Cardiac fibroblast (primary cell): ENCODE results near the gene TDRD9.

Experiments used
- DNase-seq, 2 donors: peaks; one replicate each; pipeline versions ENCODE4 v3.0.0 to v3.0.0-alpha.2; 2010; ENCODE audit warnings: low read depth in 2 of 2
- H3K4me3 ChIP-seq, 2 donors: replicated peaks in 1 of 2; 1 replicate in 1 of 2; 2 replicates in 1 of 2; pipeline ENCODE4 v1.5.1; 2011; ENCODE audit warnings: low read depth in 2 of 2, low read length in 2 of 2, mild to moderate bottlenecking in 2 of 2, moderate library complexity in 1 of 2
- TF ChIP-seq, protein P1 (sequence below): IDR thresholded peaks from one replicate; pipeline ENCODE4 v1.5.1; 2011; ENCODE audit warnings: low read depth, mild to moderate bottlenecking, low read length, inconsistent platforms

The TDRD9 gene

DNA sequence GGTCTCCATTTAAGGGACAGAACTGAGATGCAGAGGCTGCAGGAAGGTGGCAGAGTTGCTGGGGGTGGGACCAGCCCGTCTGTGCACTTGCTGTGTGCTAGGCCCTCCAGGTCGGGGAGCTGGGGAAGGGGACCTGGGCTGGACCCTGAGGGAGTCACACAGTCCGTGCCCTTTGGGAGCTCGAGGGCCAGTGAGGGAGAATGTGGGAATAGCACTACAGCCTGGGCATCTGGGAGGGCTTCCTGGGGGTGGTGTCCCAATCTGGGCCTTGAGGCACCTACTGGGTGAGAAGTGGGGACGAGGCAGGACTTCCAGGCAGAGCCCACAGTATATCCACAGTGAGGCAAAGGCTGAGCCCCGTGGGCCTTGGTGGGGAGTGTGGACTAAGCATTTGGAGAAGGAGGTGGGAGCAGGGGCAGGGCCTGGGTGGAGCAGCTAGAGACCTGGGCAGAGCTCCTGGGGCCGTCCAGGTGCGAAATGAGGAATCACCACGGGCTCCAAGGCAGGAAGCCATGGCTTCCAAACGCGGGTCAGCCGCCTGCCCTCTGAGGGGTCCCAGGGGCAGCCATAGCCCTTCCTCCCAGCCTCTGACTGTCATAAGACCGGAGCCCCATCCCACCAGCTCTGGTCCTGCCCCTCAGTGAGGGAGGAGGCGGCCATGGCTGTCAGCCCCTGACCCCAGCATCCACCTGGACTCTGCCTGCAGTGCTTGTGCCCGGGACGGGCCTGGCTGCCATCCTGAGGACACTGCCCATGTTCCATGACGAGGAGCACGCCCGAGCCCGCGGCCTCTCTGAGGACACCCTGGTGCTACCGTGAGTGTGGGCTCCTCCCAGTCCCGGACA, 163.9 kb downstream of the TDRD9 start:
- no peak for DNase-seq
- TF ChIP-seq, protein P1, sequence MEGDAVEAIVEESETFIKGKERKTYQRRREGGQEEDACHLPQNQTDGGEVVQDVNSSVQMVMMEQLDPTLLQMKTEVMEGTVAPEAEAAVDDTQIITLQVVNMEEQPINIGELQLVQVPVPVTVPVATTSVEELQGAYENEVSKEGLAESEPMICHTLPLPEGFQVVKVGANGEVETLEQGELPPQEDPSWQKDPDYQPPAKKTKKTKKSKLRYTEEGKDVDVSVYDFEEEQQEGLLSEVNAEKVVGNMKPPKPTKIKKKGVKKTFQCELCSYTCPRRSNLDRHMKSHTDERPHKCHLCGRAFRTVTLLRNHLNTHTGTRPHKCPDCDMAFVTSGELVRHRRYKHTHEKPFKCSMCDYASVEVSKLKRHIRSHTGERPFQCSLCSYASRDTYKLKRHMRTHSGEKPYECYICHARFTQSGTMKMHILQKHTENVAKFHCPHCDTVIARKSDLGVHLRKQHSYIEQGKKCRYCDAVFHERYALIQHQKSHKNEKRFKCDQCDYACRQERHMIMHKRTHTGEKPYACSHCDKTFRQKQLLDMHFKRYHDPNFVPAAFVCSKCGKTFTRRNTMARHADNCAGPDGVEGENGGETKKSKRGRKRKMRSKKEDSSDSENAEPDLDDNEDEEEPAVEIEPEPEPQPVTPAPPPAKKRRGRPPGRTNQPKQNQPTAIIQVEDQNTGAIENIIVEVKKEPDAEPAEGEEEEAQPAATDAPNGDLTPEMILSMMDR, result no peak
- no peak overlapping the region for H3K4me3 ChIP-seq

DNA sequence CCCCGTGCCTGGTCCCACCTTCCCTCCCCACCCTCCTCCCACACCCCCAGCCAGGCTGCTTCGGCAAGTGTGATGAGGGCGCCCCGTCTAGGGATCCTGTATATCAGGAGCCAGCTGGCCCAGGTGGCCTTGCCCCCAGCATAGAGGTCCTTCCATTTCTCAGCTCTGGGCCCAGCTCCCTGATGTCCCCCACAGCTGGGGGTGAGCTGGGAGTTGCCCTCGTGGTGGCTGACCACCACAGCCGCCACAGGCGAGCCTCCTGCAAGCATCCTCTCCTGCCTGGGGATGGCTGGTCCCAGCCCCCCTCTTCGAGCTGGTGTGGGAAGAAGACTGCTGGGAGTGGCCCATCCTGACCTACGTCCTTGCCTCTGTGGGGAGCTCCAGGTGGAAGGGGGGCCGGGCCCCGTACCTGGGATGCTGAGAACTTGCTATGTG, 164.7 kb downstream of the TDRD9 start:
- H3K4me3 ChIP-seq, result no peak overlapping the region
- TF ChIP-seq, protein P1, result no peak
- DNase-seq, result no peak

DNA sequence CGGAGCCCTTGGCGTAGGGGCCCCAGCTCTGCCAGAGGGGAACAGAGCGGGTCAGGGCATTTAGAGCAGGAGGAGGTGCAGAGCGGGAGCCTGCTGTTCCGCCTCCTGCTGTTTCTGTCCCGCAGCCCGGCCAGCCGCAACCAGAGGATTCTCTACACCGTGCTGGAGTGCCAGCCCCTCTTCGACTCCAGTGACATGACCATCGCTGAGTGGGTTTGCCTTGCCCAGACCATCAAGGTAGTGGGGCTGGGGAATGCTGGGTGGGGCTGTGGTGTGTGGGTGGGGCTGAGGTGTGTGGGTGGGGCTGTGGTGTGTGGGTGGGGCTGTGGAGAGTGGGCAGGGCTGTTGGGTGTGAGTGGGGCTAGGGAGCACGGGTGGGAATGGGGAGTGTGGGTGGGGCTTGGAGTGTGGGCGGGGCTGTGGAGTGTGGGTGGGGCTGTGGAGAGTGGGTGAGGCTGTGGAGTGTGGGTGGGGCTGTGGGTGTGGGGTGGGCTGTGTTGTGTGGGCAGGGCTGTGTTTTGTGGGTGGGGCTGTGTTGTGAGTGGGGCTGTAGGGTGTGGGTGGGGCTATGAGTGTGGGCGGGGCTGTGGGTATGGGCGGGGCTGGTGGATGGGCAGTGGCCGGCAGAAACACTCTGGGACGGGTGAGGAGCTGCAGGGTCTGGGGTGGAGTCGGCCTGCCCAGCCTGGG, 165.3 kb downstream of the TDRD9 start:
- DNase-seq, result no peak
- TF ChIP-seq, protein P1, result no peak
- H3K4me3 ChIP-seq, result no peak overlapping the region

DNA sequence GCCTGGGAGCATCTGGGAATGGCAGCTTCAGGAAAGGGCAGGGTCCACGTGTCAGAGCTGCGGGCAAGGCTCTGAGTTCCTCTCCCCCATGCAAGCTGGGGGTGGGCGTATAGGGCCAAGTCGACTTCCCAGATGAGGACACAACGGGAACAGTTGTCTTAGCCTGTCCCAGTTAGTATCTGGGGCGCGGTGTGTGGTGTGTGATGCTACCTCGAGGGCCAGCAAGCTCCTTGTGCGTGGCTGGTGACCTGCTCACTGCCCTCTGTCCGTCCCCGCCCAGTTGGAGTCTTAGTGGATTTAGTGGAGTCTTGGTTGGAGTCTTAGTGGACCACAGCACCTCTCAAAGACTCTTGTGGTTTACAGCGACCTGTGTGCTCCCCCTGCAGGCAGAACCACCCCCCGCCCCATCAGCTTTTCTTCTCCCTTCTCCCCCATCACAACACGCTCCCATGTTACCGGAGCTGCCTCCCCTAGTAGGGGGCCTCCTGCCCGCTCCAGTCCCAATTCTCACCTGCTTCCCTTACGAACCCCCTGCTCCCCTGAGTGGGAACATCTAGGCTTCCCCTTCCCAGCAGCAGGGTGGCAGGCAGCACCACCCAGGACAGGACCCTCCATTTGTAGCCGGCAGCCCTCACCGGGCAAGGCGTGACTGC, 165.9 kb downstream of the TDRD9 start:
- TF ChIP-seq, protein P1, result no peak
- H3K4me3 ChIP-seq, result no peak overlapping the region
- no peak for DNase-seq

DNA sequence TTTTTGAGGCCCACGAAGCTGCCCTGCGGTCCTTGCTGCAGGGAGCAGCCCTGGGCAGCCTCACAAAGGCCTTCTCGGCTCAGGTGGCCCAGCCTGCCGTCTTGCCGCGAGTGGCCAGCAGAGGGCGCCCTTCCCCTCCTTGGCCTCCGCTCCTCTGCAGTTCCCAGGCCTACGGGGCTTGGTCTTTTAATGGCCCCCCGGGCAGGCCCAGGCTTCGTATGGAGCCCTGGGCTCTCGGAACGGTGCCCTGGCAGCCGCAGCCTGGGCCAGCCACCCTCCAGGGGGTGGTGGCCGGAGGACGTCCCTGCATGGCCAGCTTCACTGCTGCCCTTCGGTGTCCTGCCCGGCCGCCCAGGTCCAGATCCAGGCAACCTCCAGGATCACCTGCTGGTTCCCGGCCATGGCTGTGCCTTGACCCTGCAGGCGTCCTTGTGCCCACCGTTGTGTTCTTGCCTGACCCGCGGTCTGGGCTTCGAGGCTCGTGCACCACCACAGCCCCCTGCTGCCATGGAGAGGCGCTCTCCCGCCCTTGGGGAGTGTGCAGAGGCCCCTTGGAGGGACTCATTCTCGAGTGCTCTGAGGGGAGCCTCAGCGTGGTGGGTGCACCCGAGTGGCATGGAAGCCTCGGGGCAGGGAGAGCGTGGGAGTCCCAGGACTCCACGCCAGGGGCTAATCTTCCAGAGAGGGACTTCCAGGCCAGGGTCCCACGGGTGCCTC, 166.6 kb downstream of the TDRD9 start:
- H3K4me3 ChIP-seq, result no peak overlapping the region
- peak; percentile 43 to 55 for DNase-seq
- TF ChIP-seq, protein P1, result peak; percentile 90
